Measurements from ENCODE around the gene BCAT1. TPM values are rescaled to one million over a fixed set of nuclear protein-coding genes. Genes with fewer than 3 reads are reported as not detected.

BCAT1 gene
- total RNA-seq, 3 donors from 2014 or later (not counting 1 experiment from before 2014, with no cell fraction given), result 0.61 to 4.4 (median 1.3) TPM

DNA sequence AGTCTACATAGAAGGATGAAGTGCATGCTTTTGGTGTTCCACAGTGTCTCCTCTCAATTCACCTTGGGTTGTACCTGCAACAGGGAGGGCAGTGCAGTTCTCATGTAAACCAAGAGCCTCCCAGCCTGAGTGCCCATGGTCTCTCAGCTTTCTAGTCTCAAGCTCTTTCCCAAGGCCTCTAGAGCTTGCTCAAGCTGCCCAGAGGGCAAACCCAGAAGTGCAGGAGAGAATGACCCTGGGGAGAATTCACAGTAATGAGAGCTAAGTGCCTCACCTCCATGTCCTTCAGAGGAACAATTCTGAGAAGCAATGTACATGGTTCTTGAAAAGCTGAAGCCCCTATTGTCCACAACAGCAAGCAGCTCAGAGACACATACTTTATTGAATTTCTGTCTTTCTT, 180.5 kb downstream of the BCAT1 start:
- Mint-ChIP-seq H3K36me3 (no peaks in the 10 kb centered on the region), H3K4me3 (no peak overlapping the region), H3K27ac (no peak overlapping the region), H3K4me1 (no peaks in the 10 kb centered on the region), H3K9me3 (peaks cover 0 to 2% of the 10 kb centered on the region in 2 donors), H3K27me3 (ENCODE audit: low read depth in 2 of 2) (no peaks in the 10 kb centered on the region)
- Histone ChIP-seq H3K4me3 (ENCODE audit: low read length) (no peak overlapping the region), H3K27ac (ENCODE audit: low read length) (no peak overlapping the region), H3K4me1 (ENCODE audit: control insufficient read depth, insufficient read depth, low read length) (no peaks in the 10 kb centered on the region), H3K27me3 (ENCODE audit: control insufficient read depth, insufficient read depth, low read length) (no peaks in the 10 kb centered on the region), H3K36me3 (ENCODE audit: control insufficient read depth, insufficient read depth, low read length) (no peaks in the 10 kb centered on the region), H3K9me3 (ENCODE audit: control insufficient read depth, insufficient read depth, low read length) (no peaks in the 10 kb centered on the region)
- TF ChIP-seq, protein P1, sequence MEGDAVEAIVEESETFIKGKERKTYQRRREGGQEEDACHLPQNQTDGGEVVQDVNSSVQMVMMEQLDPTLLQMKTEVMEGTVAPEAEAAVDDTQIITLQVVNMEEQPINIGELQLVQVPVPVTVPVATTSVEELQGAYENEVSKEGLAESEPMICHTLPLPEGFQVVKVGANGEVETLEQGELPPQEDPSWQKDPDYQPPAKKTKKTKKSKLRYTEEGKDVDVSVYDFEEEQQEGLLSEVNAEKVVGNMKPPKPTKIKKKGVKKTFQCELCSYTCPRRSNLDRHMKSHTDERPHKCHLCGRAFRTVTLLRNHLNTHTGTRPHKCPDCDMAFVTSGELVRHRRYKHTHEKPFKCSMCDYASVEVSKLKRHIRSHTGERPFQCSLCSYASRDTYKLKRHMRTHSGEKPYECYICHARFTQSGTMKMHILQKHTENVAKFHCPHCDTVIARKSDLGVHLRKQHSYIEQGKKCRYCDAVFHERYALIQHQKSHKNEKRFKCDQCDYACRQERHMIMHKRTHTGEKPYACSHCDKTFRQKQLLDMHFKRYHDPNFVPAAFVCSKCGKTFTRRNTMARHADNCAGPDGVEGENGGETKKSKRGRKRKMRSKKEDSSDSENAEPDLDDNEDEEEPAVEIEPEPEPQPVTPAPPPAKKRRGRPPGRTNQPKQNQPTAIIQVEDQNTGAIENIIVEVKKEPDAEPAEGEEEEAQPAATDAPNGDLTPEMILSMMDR (IDR thresholded peaks at IDR 0.05), result no peak
- DNase-seq, result no peak
- intact Hi-C loops (cut with micrococcal nuclease), result no loop called here
- no peak for ATAC-seq

DNA sequence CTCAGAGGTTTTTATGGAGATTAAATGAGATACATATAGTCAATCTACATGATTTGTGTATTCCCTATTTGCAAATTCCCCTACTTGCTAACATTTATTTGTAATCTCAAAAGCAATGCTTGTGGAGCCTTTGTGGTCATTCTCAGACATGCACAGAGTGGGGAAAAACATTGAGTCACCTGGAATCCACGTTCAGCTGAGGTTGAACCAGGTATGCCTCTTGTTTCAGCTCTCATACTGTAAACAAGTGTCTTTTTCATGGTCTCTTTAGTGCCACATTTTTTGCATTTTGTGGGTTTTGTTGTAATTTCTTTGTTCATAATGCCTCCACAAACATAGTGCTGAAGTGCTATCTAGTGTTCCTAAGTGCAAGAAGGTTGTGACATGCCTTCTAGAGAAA, 181.9 kb downstream of the BCAT1 start:
- DNase-seq (no peak), ATAC-seq (no peak)
- Histone ChIP-seq H3K9me3 (ENCODE audit: control insufficient read depth, insufficient read depth, low read length) (no peaks in the 10 kb centered on the region), H3K4me3 (ENCODE audit: low read length) (no peak overlapping the region), H3K36me3 (ENCODE audit: control insufficient read depth, insufficient read depth, low read length) (no peaks in the 10 kb centered on the region), H3K4me1 (ENCODE audit: control insufficient read depth, insufficient read depth, low read length) (no peaks in the 10 kb centered on the region), H3K27ac (ENCODE audit: low read length) (no peak overlapping the region), H3K27me3 (ENCODE audit: control insufficient read depth, insufficient read depth, low read length) (no peaks in the 10 kb centered on the region)
- Mint-ChIP-seq H3K27me3 (ENCODE audit: low read depth in 2 of 2) (no peaks in the 10 kb centered on the region), H3K9me3 (peaks cover 0 to 2% of the 10 kb centered on the region in 2 donors), H3K36me3 (no peaks in the 10 kb centered on the region), H3K4me1 (no peaks in the 10 kb centered on the region), H3K4me3 (no peak overlapping the region), H3K27ac (no peak overlapping the region)
- 54% methylated on average over 1 of the region's 1 CpG for WGBS (ENCODE audit: insufficient coverage)
- TF ChIP-seq, protein P1 (IDR thresholded peaks at IDR 0.05), result no peak
- intact Hi-C loops (cut with micrococcal nuclease), result no loop called here

DNA sequence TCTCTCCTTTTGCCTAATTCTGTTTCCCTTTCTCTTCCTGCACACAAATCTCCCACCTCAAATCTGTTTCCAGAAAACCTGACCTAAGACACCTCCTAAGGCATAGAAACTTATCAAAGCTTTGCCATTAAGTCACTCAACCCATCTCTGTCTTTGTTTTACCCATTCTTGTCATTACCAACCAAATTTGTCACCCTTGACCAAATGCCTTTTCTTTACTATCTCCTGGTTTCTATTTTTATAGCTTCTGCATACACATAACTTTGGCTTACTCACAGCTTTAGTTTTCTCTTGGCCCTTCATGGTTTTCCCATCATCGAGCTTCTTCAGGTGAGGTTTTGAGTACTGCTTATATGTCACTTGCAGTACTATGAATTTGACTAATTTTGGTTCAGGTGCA, 184.2 kb downstream of the BCAT1 start:
- no peaks in the 10 kb centered on the region for H3K36me3 Mint-ChIP-seq
- H3K4me1 ChIP-seq (ENCODE audit: control insufficient read depth, insufficient read depth, low read length), result no peaks in the 10 kb centered on the region
- H3K4me3 ChIP-seq (ENCODE audit: low read length), result no peak overlapping the region
- H3K27ac ChIP-seq (ENCODE audit: low read length), result no peak overlapping the region
- H3K36me3 ChIP-seq (ENCODE audit: control insufficient read depth, insufficient read depth, low read length), result no peaks in the 10 kb centered on the region
- TF ChIP-seq, protein P1 (IDR thresholded peaks at IDR 0.05), result no peak
- no peaks in the 10 kb centered on the region for H3K9me3 ChIP-seq (ENCODE audit: control insufficient read depth, insufficient read depth, low read length)
- intact Hi-C loops (cut with micrococcal nuclease), result no loop called here
- ATAC-seq (no peak), DNase-seq (no peak)
- H3K9me3 Mint-ChIP-seq, result peaks cover 0 to 2% of the 10 kb centered on the region in 2 donors
- H3K4me3 Mint-ChIP-seq, result no peak overlapping the region
- no peaks in the 10 kb centered on the region for H3K27me3 Mint-ChIP-seq (ENCODE audit: low read depth in 2 of 2)
- 92% methylated on average over 1 of the region's 1 CpG for WGBS (ENCODE audit: insufficient coverage)
- H3K4me1 Mint-ChIP-seq, result no peaks in the 10 kb centered on the region
- no peaks in the 10 kb centered on the region for H3K27me3 ChIP-seq (ENCODE audit: control insufficient read depth, insufficient read depth, low read length)
- no peak overlapping the region for H3K27ac Mint-ChIP-seq

DNA sequence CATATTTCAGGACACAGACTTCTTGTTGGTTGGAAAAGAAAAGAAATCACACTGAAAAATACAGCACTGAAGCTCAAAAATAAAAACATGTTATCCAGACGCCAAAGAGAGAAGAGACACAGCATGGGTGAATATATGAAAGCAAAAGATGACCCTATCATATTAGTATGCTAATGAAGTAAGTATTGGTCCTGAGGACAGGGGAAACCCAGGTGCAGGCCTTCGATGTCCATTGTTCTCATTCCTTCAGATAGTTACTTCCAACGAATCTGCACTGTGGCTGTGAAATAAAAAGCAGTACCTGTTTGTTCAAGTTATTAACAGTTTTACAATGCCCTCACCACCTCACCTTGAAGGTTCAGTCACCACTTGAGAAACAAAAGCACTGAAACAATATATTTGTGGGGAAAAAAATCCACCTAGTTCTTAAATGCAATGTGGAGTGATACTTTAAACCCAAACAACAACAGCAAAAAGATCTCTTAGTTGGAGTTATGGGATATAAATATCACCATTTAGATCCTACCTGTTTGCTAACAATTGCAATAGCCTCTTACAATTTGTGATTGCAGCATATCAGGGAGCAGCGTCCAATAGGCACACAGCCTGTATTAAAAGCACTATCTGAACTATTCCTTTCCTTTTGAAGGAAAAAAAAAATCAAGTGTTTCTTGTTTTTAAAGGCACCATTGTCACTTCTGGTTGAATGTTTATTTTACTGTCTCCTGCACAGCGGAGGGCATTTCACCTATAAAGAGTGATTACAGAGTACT, 188.1 kb downstream of the BCAT1 start:
- H3K4me1 ChIP-seq (ENCODE audit: control insufficient read depth, insufficient read depth, low read length), result no peaks in the 10 kb centered on the region
- no peaks in the 10 kb centered on the region for H3K36me3 Mint-ChIP-seq
- no peak overlapping the region for H3K4me3 ChIP-seq (ENCODE audit: low read length)
- H3K27me3 Mint-ChIP-seq (ENCODE audit: low read depth in 2 of 2), result peaks cover 0 to 9% of the 10 kb centered on the region in 2 donors
- intact Hi-C loops (cut with micrococcal nuclease), result no loop called here
- H3K4me3 Mint-ChIP-seq, result no peak overlapping the region
- ATAC-seq (no peak), DNase-seq (no peak)
- peaks cover 0 to 2% of the 10 kb centered on the region in 2 donors for H3K9me3 Mint-ChIP-seq
- no peaks in the 10 kb centered on the region for H3K27me3 ChIP-seq (ENCODE audit: control insufficient read depth, insufficient read depth, low read length)
- WGBS (ENCODE audit: insufficient coverage), result 82% methylated on average over 5 of the region's 5 CpGs
- H3K27ac ChIP-seq (ENCODE audit: low read length), result no peak overlapping the region
- H3K36me3 ChIP-seq (ENCODE audit: control insufficient read depth, insufficient read depth, low read length), result no peaks in the 10 kb centered on the region
- TF ChIP-seq, protein P1 (IDR thresholded peaks at IDR 0.05), result no peak
- no peak overlapping the region for H3K27ac Mint-ChIP-seq
- no peaks in the 10 kb centered on the region for H3K4me1 Mint-ChIP-seq
- H3K9me3 ChIP-seq (ENCODE audit: control insufficient read depth, insufficient read depth, low read length), result no peaks in the 10 kb centered on the region

Measured in natural killer cell (primary cell).